NB4 (cell line): ENCODE data around the gene PROSER2.

Experiments
- DNase-seq: peaks from one replicate; pipeline ENCODE4 v3.0.0; 2010; ENCODE audit warnings: low read depth
- H3K4me3 ChIP-seq: one replicate; pipeline ENCODE4 v1.5.1; 2011; ENCODE audit warnings: mild to moderate bottlenecking, low read depth, low read length, moderate library complexity
- MYC ChIP-seq: IDR thresholded peaks from 2 replicates; pipeline ENCODE4 v1.6.1; 2011; ENCODE audit warnings: low read depth, low read length
- POLR2A ChIP-seq: IDR thresholded peaks from 2 replicates; pipeline ENCODE4 v1.6.1; 2011; ENCODE audit warnings: mild to moderate bottlenecking; ENCODE audit not compliant: insufficient read length; ENCODE audit errors: extremely low read depth
- TF ChIP-seq, protein P1 (sequence below): IDR thresholded peaks from one replicate; pipeline ENCODE4 v1.5.1; 2012; ENCODE audit warnings: low read depth, low read length
- TF ChIP-seq, protein P2 (sequence below): IDR thresholded peaks from 2 replicates; pipeline ENCODE4 v1.6.1; 2011; ENCODE audit warnings: low read depth, low read length

Gene PROSER2

GRCh38 chr10:11793762-11794479 is 29.2 kb upstream of the PROSER2 start:
- DNase-seq = no peak
- TF ChIP-seq POLR2A = no peak
- TF ChIP-seq, protein P1, sequence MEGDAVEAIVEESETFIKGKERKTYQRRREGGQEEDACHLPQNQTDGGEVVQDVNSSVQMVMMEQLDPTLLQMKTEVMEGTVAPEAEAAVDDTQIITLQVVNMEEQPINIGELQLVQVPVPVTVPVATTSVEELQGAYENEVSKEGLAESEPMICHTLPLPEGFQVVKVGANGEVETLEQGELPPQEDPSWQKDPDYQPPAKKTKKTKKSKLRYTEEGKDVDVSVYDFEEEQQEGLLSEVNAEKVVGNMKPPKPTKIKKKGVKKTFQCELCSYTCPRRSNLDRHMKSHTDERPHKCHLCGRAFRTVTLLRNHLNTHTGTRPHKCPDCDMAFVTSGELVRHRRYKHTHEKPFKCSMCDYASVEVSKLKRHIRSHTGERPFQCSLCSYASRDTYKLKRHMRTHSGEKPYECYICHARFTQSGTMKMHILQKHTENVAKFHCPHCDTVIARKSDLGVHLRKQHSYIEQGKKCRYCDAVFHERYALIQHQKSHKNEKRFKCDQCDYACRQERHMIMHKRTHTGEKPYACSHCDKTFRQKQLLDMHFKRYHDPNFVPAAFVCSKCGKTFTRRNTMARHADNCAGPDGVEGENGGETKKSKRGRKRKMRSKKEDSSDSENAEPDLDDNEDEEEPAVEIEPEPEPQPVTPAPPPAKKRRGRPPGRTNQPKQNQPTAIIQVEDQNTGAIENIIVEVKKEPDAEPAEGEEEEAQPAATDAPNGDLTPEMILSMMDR = no peak
- no peak for TF ChIP-seq MYC
- TF ChIP-seq, protein P2, sequence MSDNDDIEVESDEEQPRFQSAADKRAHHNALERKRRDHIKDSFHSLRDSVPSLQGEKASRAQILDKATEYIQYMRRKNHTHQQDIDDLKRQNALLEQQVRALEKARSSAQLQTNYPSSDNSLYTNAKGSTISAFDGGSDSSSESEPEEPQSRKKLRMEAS = no peak
- no peak overlapping the region for H3K4me3 ChIP-seq

- H3K4me3 ChIP-seq = no peak overlapping the region
- no peak for TF ChIP-seq MYC
- no peak for TF ChIP-seq POLR2A
- TF ChIP-seq, protein P1 = no peak
- TF ChIP-seq, protein P2 = no peak
- no peak for DNase-seq
These were observed 28.6 kb upstream of the PROSER2 start for GRCh38 chr10:11794566-11794965.

DNA sequence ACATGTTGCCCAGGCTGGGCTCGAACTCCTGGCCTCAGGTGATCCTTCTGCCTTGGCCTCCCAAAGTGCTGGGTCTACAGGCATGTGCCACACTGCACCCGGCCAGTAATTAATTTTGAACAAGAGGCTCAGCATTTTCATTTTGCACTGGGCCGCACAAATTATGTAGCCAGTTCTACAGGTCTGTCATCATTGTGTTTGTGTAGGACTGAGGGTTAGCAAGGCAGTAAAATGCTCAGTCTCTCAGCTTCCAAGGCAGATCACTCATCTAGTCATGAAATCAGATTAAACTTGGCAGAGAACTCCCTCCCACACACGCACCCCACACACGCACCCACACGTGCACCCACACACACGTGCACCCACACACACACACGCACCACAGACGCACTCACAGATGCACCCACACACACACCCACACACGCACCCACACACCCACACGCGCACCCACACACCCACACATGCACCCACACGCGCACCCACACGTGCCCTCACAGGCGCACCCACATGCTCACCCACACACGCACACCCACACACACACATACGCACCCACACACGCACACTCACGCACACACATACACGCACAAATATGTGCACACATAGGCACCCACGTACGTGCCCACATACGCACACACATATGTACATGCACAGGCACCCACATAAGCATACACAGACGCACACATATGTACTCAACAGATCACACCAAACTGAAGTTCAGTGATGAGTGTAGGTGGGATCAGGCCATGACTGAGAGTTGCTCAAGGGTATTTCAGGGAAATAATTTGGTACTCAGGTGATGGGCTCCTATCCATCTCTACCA is 27.8 kb upstream of the PROSER2 start:
- DNase-seq = no peak
- H3K4me3 ChIP-seq = no peak overlapping the region
- TF ChIP-seq, protein P2 = no peak
- TF ChIP-seq POLR2A = no peak
- TF ChIP-seq MYC = no peak
- TF ChIP-seq, protein P1 = no peak

- TF ChIP-seq, protein P1 = no peak
- TF ChIP-seq, protein P2 = no peak
- TF ChIP-seq MYC (no peak), POLR2A (no peak)
- no peak for DNase-seq
- H3K4me3 ChIP-seq = no peak overlapping the region
These were observed 26.7 kb upstream of the PROSER2 start for GRCh38 chr10:11796474-11796873.

DNA sequence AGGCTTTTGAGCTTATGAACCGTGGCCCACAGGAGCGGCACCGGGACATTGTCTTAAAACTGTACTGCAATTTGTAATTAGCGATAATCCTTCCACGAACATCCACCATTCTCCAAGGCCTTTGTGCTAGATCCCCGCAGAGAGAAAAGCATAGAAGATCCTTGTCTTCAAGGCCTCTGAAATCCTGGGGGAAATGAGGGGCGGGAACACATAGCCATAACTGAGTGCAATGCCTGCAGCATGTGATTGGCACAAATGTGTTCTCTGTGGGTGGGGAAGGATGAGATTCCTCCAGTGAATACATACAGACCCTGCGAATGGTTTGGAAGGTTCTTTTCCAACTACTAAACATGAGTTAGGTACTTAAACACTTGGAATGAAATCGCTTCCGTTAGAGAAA is 25.9 kb upstream of the PROSER2 start:
- TF ChIP-seq MYC = no peak
- TF ChIP-seq, protein P2 = no peak
- no peak for TF ChIP-seq POLR2A
- H3K4me3 ChIP-seq = no peak overlapping the region

DNA sequence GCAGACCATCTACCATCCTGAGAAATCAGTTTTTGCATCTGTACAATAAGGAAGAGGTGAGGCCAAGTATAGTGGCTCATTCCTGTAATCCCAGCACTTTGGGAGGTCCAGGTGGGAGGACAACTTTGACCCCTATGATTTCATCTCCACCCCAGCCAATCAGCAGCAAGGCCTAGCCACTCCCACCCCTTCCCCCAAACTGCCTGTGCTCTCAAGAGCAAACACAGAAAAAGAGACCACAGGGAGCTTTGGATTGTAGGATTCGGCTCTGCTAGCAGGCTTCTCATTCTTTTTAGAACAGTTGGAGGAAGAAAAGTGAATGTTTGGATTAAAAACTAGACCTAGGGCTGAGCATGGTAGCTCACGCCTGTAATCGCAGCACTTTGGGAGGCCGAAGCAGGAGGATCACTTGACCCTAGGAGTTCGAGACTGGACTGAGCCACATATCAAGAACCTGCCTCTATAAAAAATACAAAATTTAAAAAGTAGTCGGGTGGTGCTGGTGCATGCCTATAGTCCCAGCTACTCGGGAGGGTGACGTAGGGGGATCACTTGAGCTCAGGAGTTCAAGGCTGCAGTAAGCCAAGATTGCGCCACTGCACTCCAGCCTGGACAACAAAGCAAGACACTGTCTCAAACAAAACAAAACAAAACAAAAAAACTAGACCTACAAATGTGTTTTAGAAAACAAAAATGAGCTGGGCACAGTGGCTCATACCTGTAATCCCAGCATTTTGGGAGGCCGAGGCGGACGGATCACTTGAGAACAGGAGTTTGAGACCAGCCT is 25.1 kb upstream of the PROSER2 start:
- no peak for DNase-seq
- TF ChIP-seq POLR2A (no peak), MYC (no peak)
- TF ChIP-seq, protein P2 = no peak
- TF ChIP-seq, protein P1 = no peak
- H3K4me3 ChIP-seq = no peak overlapping the region

More for the DNA sequence above, 25.9 kb upstream of the PROSER2 start:
- no peak for DNase-seq
